Immature natural killer cell (primary cell): ENCODE data around the gene RAPGEF1. TPM values are rescaled to one million over a fixed set of nuclear protein-coding genes. Genes with fewer than 3 reads are reported as not detected.

ENCODE experiments used
- DNase-seq, 3 donors: peaks; one replicate each; pipeline ENCODE4 v3.0.0; 2022; ENCODE audit warnings: mixed read lengths in 1 of 3
- H3K27ac Mint-ChIP-seq, 6 donors: one replicate each; pipeline ENCODE4 v1.8.0; 2020; ENCODE audit warnings: mixed read lengths in 6 of 6, mild to moderate bottlenecking in 5 of 6, inconsistent platforms in 4 of 6, moderate library complexity in 3 of 6
- H3K27me3 Mint-ChIP-seq, 3 donors: one replicate each; pipeline ENCODE4 v1.8.0; 2020 to 2021; ENCODE audit warnings: low read depth in 3 of 3, mild to moderate bottlenecking in 3 of 3, mixed read lengths in 3 of 3, moderate library complexity in 3 of 3, inconsistent platforms in 1 of 3
- H3K36me3 Mint-ChIP-seq, 3 donors: one replicate each; pipeline ENCODE4 v1.8.0; 2020; ENCODE audit warnings: mixed read lengths in 3 of 3, inconsistent platforms in 2 of 3, mild to moderate bottlenecking in 2 of 3
- H3K4me1 Mint-ChIP-seq, 2 donors: one replicate each; pipeline ENCODE4 v1.8.0; 2020; ENCODE audit warnings: inconsistent platforms in 2 of 2, mild to moderate bottlenecking in 2 of 2, mixed read lengths in 2 of 2, moderate library complexity in 1 of 2
- H3K4me3 Mint-ChIP-seq, 5 donors: one replicate each; pipeline ENCODE4 v1.8.0; 2020; ENCODE audit warnings: mild to moderate bottlenecking in 5 of 5, mixed read lengths in 5 of 5, inconsistent platforms in 3 of 5, moderate library complexity in 3 of 5
- H3K9me3 Mint-ChIP-seq, 6 donors: one replicate each; pipeline ENCODE4 v1.8.0; 2020; ENCODE audit warnings: mild to moderate bottlenecking in 6 of 6, mixed read lengths in 6 of 6, inconsistent platforms in 4 of 6, moderate library complexity in 3 of 6
- polyA plus RNA-seq, 3 donors: library from polyadenylated mRNA; unstranded; fragments of 300-500 nt; fragmentation: Illumina TruSeq; gene quantifications; one replicate each; pipeline ENCODE4 v1.2.3, GENCODE V29; 2021

RAPGEF1 gene, protein sequence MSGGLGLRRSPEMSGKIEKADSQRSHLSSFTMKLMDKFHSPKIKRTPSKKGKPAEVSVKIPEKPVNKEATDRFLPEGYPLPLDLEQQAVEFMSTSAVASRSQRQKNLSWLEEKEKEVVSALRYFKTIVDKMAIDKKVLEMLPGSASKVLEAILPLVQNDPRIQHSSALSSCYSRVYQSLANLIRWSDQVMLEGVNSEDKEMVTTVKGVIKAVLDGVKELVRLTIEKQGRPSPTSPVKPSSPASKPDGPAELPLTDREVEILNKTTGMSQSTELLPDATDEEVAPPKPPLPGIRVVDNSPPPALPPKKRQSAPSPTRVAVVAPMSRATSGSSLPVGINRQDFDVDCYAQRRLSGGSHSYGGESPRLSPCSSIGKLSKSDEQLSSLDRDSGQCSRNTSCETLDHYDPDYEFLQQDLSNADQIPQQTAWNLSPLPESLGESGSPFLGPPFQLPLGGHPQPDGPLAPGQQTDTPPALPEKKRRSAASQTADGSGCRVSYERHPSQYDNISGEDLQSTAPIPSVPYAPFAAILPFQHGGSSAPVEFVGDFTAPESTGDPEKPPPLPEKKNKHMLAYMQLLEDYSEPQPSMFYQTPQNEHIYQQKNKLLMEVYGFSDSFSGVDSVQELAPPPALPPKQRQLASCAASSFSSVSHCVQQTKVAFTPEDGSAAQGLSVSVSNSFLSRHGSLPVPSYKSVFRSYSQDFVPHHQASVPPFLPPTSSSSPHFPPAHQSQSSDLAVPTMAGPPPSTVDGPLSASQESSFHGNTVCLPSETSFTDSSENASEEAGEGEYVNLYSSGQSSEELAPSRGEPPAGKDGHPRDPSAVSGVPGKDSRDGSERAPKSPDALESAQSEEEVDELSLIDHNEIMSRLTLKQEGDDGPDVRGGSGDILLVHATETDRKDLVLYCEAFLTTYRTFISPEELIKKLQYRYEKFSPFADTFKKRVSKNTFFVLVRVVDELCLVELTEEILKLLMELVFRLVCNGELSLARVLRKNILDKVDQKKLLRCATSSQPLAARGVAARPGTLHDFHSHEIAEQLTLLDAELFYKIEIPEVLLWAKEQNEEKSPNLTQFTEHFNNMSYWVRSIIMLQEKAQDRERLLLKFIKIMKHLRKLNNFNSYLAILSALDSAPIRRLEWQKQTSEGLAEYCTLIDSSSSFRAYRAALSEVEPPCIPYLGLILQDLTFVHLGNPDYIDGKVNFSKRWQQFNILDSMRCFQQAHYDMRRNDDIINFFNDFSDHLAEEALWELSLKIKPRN (N-terminal part only)
- 10 to 100 TPM in 1 of 3 donors, 1 to 10 TPM in 2; 1.2 to 15.8 (median 7.4) TPM for polyA plus RNA-seq

DNA sequence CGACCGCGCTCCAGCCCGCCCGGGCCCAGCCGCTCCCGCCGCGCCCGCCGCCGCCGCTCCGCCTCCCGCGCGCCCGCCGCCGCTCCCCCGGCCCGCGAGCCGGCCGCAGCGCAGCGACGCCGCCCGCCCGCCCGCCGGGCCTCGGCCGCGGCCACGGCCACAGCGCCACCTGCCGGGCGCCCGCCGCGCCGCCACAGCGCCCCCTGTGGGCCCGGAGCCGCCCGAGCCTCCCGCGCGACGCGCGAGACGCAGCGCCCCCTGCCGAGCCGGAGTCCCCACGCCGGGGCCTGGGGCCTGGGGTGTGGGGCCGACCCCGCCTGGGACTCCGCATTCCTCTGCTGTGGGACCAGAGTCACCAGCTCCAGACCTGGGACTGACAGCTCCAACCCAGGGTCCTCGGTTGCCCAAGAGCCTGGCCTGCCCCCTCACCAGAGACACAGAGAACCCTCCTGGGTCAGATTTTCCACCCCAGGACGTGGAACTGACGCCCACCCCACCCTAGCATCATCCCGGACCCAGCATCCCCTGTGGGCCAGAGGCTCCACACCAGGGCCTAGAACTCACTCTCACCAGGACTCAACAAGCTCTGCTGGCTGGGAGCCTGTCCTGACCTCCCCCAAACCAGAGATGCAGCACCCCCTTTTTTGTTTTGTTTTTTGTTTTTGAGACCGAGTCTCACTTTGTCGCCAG is at the start of gene RAPGEF1:
TSS of gene RAPGEF1 (minus strand) at position 118 of the 690 bp plus-strand sequence. CDS start 246 bp downstream, outside the sequence.
- H3K4me3 Mint-ChIP-seq = peak within 1 kb of the TSS; percentile 88 to 95 (median 93)
- H3K9me3 Mint-ChIP-seq = no peaks in the 10 kb centered on the region
- peaks cover 14 to 19% (median 16%) of the 10 kb centered on the region in 3 donors for H3K27me3 Mint-ChIP-seq
- peak within 1 kb of the TSS; percentile 85 to 95 (median 88) for H3K27ac Mint-ChIP-seq
- peak; percentile 82 to 83 (median 83) for DNase-seq
- no peaks in the 10 kb centered on the region for H3K36me3 Mint-ChIP-seq
- peaks cover 39 to 40% of the 10 kb centered on the region in 2 donors for H3K4me1 Mint-ChIP-seq

DNA sequence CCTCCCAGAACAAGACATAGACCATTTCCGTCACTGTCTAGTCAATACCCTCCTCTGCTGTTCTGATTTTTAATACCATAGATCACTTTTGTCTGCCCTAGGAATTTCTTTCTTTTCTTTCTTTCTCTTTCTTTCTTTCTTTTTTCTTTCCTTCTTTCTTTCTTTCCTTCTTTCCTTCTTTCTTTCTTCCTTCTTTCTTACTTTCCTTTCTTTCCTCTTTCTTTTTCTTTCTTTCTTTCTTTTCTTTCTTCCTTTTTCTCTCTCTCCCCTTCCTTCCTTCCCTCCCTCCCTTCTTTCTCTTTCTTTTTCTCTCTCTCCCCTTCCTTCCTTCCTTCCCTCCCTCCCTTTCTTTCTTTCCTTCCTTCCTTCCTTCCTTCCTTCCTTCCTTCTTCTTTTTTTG is 49.0 kb upstream of the RAPGEF1 start:
- no peaks in the 10 kb centered on the region for H3K9me3 Mint-ChIP-seq
- peaks cover 3 to 18% (median 8%) of the 10 kb centered on the region in 3 donors for H3K27me3 Mint-ChIP-seq
- H3K27ac Mint-ChIP-seq = no peak overlapping the region

DNA sequence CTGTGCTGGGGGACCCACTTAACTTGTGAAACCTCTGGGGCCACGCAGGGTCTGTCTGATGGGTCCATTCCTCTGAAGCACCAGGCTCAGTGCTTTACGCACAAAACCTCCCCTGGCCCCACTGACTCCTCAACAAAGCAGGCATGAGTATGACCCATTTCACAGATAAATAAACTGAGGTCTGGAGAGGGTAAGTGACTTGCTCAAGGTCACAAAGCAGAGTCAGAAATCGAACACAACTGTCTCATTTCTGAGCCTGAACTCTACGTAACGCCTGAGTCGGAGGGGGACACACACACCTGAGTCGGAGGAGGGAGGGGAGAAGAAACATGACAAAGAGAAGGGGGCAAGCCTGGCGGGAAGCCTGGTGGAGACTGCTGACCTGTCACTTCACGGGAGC is 48.0 kb upstream of the RAPGEF1 start:
- Mint-ChIP-seq H3K36me3 (no peaks in the 10 kb centered on the region), H3K4me3 (no peak overlapping the region), H3K9me3 (no peaks in the 10 kb centered on the region), H3K4me1 (no peaks in the 10 kb centered on the region), H3K27me3 (peaks cover 3 to 18% (median 8%) of the 10 kb centered on the region in 3 donors), H3K27ac (no peak overlapping the region)
- no peak for DNase-seq

More for the DNA sequence above, 49.0 kb upstream of the RAPGEF1 start:
- Mint-ChIP-seq H3K4me1 (no peaks in the 10 kb centered on the region), H3K4me3 (no peak overlapping the region), H3K36me3 (no peaks in the 10 kb centered on the region)
- no peak for DNase-seq

DNA sequence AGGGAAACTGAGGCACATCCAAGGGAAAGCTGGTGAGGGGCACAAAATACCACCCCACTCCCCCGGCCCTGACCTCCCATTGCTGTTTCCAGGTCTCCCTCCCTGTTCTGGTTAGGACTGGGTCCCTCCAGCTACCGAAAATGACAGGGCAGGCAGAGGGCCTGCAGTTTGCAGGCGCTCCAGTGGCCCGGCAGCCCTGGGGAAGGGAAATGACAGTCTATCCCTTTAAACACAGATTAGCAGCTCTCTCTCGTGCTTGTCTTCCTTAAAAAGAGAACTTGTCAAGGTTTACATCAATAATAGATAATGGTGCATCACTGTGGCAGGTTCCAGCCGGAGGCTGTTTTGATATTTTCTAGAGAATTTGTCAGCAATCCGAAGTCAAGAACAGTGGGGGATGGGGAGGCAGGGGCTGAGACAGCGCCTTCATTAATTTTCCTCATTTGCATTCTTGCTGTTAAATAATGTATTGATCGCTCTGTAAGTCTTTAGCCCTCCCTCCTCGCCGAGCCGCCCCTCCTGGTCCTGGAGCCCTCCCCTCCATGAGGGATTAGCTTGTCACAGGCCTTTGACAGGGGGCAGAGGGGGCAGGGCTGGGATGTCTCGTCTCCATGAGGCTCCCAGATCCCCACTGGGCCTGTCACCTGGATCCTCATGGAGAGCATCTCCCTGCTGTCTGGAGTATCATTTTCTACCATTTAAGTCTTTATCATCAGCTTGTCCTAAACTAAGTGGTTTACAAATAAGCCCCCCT is 45.0 kb upstream of the RAPGEF1 start:
- Mint-ChIP-seq H3K27ac (no peak overlapping the region), H3K4me3 (no peak overlapping the region), H3K4me1 (no peaks in the 10 kb centered on the region), H3K36me3 (no peaks in the 10 kb centered on the region), H3K27me3 (peaks cover 3 to 18% (median 12%) of the 10 kb centered on the region in 3 donors), H3K9me3 (no peaks in the 10 kb centered on the region)
- DNase-seq = no peak

DNA sequence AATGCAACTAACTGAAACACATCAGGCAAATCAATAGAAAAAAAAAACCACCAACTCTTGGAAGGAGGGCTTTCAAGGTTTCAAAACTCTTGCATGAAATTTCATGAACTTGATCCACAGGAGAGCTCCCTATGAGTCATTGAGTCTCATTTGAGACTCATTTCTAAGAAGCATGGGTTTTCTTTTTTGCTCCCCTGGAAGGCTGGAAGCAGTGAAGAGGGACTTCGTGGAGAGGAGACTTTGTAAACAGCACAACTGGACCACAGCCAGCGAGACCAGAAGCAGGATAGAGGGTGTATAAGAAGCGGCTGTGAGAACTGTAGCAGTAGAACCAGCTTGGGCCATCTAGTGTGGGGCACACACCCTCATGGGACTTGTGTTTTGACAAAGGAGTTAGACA is 41.2 kb upstream of the RAPGEF1 start:
- H3K27ac Mint-ChIP-seq = no peak overlapping the region
- H3K4me1 Mint-ChIP-seq = no peaks in the 10 kb centered on the region
- no peaks in the 10 kb centered on the region for H3K36me3 Mint-ChIP-seq
- DNase-seq = no peak
- no peak overlapping the region for H3K4me3 Mint-ChIP-seq
- no peaks in the 10 kb centered on the region for H3K9me3 Mint-ChIP-seq
- peaks cover 1 to 12% (median 9%) of the 10 kb centered on the region in 3 donors for H3K27me3 Mint-ChIP-seq

DNA sequence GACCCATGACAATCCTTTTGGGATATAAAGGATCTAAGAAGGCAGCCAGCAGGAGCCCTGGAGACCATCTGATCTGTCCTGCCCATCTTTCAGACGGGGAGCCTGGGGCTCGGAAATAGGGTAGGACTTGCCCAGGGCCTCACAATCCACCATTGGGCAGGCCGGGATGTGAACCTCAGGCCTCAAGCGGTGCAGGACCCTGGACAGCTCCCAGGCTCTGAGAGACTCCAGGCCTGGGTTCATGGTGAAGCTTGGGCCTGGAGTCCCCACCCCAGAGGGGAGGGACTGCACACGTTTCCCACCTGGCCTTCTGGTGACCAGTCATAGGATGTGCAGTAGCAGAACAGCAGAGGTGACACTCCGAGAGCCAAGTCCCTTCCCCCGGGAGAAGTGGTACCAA is 36.6 kb upstream of the RAPGEF1 start:
- Mint-ChIP-seq H3K27me3 (peaks cover 3 to 9% (median 4%) of the 10 kb centered on the region in 3 donors), H3K4me3 (no peak overlapping the region), H3K4me1 (no peaks in the 10 kb centered on the region), H3K36me3 (no peaks in the 10 kb centered on the region), H3K27ac (no peak overlapping the region), H3K9me3 (no peaks in the 10 kb centered on the region)
- DNase-seq = no peak

DNA sequence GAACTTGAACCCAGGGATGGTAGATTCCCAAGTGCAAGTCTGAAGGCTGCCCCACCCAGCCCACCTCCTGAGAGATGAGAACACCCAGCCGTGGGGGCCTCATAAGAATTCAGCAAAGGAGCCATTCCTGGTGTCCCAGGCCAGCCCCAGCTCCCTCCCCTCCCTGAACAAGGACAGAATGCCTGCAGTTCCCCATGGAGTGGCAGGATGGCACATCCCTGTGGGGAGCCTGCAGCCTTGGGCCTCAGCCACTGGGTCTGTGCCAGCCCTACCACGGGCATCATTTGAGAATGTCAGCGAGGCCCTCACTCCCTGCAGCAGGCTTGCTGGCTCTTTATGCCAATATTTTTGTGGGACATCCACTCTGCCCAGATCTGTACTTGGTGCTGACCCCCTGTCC is 36.2 kb upstream of the RAPGEF1 start:
- no peak for DNase-seq
- Mint-ChIP-seq H3K4me3 (no peak overlapping the region), H3K9me3 (no peaks in the 10 kb centered on the region), H3K4me1 (no peaks in the 10 kb centered on the region), H3K36me3 (no peaks in the 10 kb centered on the region), H3K27ac (no peak overlapping the region), H3K27me3 (peaks cover 3 to 11% (median 4%) of the 10 kb centered on the region in 3 donors)

DNA sequence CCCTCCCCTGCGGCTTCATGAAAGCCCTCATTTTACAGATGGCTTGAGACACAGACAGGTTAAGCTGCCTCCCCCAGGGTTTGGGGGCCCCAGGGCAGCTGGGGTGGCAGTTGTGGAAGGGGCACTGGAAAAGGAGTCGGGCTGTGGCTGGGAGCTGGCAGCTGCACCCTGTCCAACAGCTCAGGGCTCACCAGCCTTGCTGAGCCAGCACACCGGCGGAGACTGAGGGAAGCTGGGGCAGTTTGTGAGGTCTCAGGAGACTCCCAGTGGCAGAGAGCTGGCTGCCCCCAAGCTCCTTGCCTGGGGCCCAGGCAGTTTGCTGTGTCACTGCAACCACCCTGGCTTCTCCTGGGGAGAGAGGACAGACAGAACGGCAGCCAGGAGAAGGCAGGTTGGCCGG is 34.8 kb upstream of the RAPGEF1 start:
- no peak for DNase-seq
- no peak overlapping the region for H3K27ac Mint-ChIP-seq
- H3K4me1 Mint-ChIP-seq = no peaks in the 10 kb centered on the region
- H3K4me3 Mint-ChIP-seq = no peak overlapping the region
- no peaks in the 10 kb centered on the region for H3K9me3 Mint-ChIP-seq
- peaks cover 3 to 12% (median 4%) of the 10 kb centered on the region in 3 donors for H3K27me3 Mint-ChIP-seq
- H3K36me3 Mint-ChIP-seq = no peaks in the 10 kb centered on the region

DNA sequence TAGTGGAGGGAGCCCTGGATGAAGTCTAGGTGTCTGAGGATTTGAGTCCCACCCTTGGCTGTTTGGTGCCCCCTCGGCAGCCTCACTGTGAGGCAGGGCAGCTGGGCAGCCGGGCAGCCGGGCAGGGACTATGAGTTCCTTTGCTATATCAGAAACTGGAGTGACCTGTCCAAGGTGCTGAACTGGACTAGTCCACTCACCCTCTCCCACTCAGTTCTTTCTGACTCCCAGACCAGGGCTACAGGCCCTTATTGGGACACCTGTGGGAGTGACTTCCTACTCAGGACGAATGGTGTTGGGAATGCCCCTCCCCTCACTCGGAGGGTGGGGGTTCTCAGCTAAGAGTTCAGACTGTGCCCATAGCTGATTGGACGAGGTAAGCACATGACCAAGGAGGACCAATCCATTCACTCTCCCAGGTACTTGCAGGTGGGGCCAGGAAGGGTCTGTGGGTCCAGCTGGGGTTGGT is 34.1 kb upstream of the RAPGEF1 start:
- H3K4me1 Mint-ChIP-seq = no peaks in the 10 kb centered on the region
- peak; percentile 3 to 42 (median 26) for DNase-seq
- H3K27ac Mint-ChIP-seq = no peak overlapping the region
- H3K4me3 Mint-ChIP-seq = no peak overlapping the region
- H3K36me3 Mint-ChIP-seq = no peaks in the 10 kb centered on the region
- H3K27me3 Mint-ChIP-seq = peaks cover 3 to 11% (median 4%) of the 10 kb centered on the region in 3 donors
- no peaks in the 10 kb centered on the region for H3K9me3 Mint-ChIP-seq

DNA sequence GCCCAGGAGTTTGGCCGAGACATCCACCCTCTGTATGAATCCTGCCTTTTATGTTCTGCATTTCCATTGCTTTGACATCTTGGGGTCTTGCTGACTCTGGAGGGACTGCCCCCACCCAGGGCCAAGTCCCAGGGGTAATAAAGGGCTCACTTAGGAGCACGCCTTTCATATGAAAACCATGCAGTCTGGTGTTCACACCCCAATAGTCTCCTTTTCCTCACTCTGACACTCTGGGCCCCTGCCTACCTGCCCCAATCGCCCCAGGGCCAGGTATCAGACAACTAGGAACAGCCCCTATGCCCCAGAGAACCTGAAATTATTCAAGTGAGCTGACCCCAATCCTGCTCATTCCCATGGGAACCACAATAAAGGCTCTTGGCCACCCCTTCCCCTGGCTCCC is 33.1 kb upstream of the RAPGEF1 start:
- no peak for DNase-seq
- Mint-ChIP-seq H3K27ac (no peak overlapping the region), H3K4me1 (no peaks in the 10 kb centered on the region), H3K27me3 (peaks cover 3 to 10% (median 5%) of the 10 kb centered on the region in 3 donors), H3K4me3 (no peak overlapping the region), H3K9me3 (no peaks in the 10 kb centered on the region), H3K36me3 (no peaks in the 10 kb centered on the region)

DNA sequence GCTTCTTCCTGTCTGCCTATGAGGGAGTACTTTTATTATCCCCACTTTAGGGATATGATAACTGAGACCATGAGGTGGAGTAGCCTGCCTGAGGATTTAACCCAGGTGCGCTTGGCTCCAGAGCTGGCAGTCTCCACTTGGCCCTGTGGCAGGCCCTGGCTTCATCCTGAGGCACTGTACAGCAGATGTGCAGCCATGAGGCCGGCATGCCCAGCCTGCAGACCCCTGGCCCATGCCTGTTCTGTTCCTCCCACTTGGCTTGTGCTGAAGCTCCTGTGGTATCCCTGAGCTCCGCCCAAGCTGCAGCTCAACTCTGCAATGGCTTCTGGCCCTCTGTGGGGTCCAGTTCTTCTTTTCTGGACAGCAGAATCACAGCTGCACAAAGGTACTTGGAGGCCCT is 31.8 kb upstream of the RAPGEF1 start:
- Mint-ChIP-seq H3K9me3 (no peaks in the 10 kb centered on the region), H3K4me3 (no peak overlapping the region), H3K36me3 (no peaks in the 10 kb centered on the region), H3K27ac (no peak overlapping the region), H3K4me1 (no peaks in the 10 kb centered on the region), H3K27me3 (peaks cover 2 to 6% (median 4%) of the 10 kb centered on the region in 3 donors)
- DNase-seq = no peak

DNA sequence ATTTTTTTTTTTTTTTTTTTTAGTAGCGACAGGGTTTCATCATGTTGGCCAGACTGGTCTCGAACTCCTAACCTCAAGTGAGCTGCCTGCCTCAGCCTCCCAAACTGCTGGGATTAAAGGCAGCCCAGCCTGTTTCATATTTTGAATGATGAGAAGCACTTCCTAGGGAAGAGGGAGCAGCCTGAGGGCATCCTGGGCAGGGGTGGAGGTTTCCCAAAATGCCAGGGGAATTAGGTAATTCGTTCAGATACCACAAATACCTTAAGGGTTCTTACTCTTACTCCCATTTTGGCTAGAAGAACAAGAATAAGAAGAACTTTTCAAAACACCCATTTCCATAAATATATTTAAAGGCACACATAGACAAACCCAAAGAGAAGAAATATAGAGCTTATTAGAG is 29.5 kb upstream of the RAPGEF1 start:
- Mint-ChIP-seq H3K9me3 (no peaks in the 10 kb centered on the region), H3K4me1 (no peaks in the 10 kb centered on the region), H3K36me3 (no peaks in the 10 kb centered on the region), H3K27me3 (peaks cover 8 to 11% (median 8%) of the 10 kb centered on the region in 3 donors), H3K27ac (no peak overlapping the region), H3K4me3 (no peak overlapping the region)
- no peak for DNase-seq
